ENCODE measurements around the gene GAD2.

Gene GAD2

GRCh38 chr10:26177341-26177740 is 39.2 kb upstream of the GAD2 start:
- Histone ChIP-seq H3K4me3 (ENCODE audit: low read depth, low read length) (no peak overlapping the region), H2BK120ac (ENCODE audit: insufficient read depth, low read length, poor library complexity) (no peak overlapping the region), H3K4ac (ENCODE audit: low read depth, low read length) (no peak overlapping the region), H2AK5ac (ENCODE audit: low read length) (no peak overlapping the region), H3K23ac (ENCODE audit: low read length) (no peak overlapping the region), H3K9me3 (ENCODE audit: insufficient read depth, low read depth, low read length) (no peaks in the 10 kb centered on the region), H2BK12ac (ENCODE audit: low read length) (no peak overlapping the region), H3K4me1 (ENCODE audit: control insufficient read depth in 1 of 2, insufficient read depth in 2 of 2, low read length in 2 of 2) (no peaks in the 10 kb centered on the region), H4K91ac (ENCODE audit: low read depth, low read length) (no peak overlapping the region), H2AFZ (ENCODE audit: insufficient read depth, low read length, poor library complexity) (no peak overlapping the region), H3K4me2 (ENCODE audit: low read length) (no peak overlapping the region), H3K27me3 (ENCODE audit: insufficient read depth, low read length) (no peaks in the 10 kb centered on the region), H3K18ac (ENCODE audit: low read length) (no peak overlapping the region), H3K9ac (ENCODE audit: low read length) (no peak overlapping the region), H4K8ac (ENCODE audit: low read depth, low read length) (no peak overlapping the region), H3K27ac (ENCODE audit: low read depth, low read length) (no peak overlapping the region), H2BK5ac (ENCODE audit: low read depth, low read length, poor library complexity) (no peak overlapping the region), H3K79me1 (ENCODE audit: low read length) (no peaks in the 10 kb centered on the region), H3K36me3 (ENCODE audit: control insufficient read depth in 1 of 2, insufficient read depth in 2 of 2, low read length in 2 of 2) (no peaks in the 10 kb centered on the region), H3K79me2 (ENCODE audit: control insufficient read depth, insufficient read depth, low read length, poor library complexity) (no peaks in the 10 kb centered on the region), H3K14ac (ENCODE audit: low read length) (no peak overlapping the region), H4K12ac (ENCODE audit: low read depth, low read length) (no peak overlapping the region)
- WGBS (ENCODE audit: extremely low coverage, insufficient coverage, insufficient read length) = no CpG with 5 or more reads among the region's 4 CpGs
- no peak for DNase-seq

GRCh38 chr10:26194275-26194674 is 22.3 kb upstream of the GAD2 start:
- no peak overlapping the region for H3K23ac ChIP-seq (ENCODE audit: low read length)
- no peak overlapping the region for H4K91ac ChIP-seq (ENCODE audit: low read depth, low read length)
- WGBS (ENCODE audit: extremely low coverage, insufficient coverage, insufficient read length) = no CpG with 5 or more reads among the region's 5 CpGs
- H4K12ac ChIP-seq (ENCODE audit: low read depth, low read length) = no peak overlapping the region
- H2BK120ac ChIP-seq (ENCODE audit: insufficient read depth, low read length, poor library complexity) = no peak overlapping the region
- H3K4me1 ChIP-seq (ENCODE audit: control insufficient read depth in 1 of 2, insufficient read depth in 2 of 2, low read length in 2 of 2) = peaks cover 0 to 2% of the 10 kb centered on the region in 2 experiments
- H3K4me2 ChIP-seq (ENCODE audit: low read length) = no peak overlapping the region
- no peak overlapping the region for H2AK5ac ChIP-seq (ENCODE audit: low read length)
- no peaks in the 10 kb centered on the region for H3K79me1 ChIP-seq (ENCODE audit: low read length)
- H3K18ac ChIP-seq (ENCODE audit: low read length) = no peak overlapping the region
- H2BK5ac ChIP-seq (ENCODE audit: low read depth, low read length, poor library complexity) = no peak overlapping the region
- H3K27me3 ChIP-seq (ENCODE audit: insufficient read depth, low read length) = no peaks in the 10 kb centered on the region
- H3K4ac ChIP-seq (ENCODE audit: low read depth, low read length) = no peak overlapping the region
- H2AFZ ChIP-seq (ENCODE audit: insufficient read depth, low read length, poor library complexity) = no peak overlapping the region
- no peak for DNase-seq
- no peaks in the 10 kb centered on the region for H3K36me3 ChIP-seq (ENCODE audit: control insufficient read depth in 1 of 2, insufficient read depth in 2 of 2, low read length in 2 of 2)
- no peak overlapping the region for H3K14ac ChIP-seq (ENCODE audit: low read length)
- H3K27ac ChIP-seq (ENCODE audit: low read depth, low read length) = no peak overlapping the region
- no peak overlapping the region for H4K8ac ChIP-seq (ENCODE audit: low read depth, low read length)
- H3K9ac ChIP-seq (ENCODE audit: low read length) = no peak overlapping the region
- H3K4me3 ChIP-seq (ENCODE audit: low read depth, low read length) = no peak overlapping the region
- no peaks in the 10 kb centered on the region for H3K9me3 ChIP-seq (ENCODE audit: insufficient read depth, low read depth, low read length)
- no peak overlapping the region for H2BK12ac ChIP-seq (ENCODE audit: low read length)
- H3K79me2 ChIP-seq (ENCODE audit: control insufficient read depth, insufficient read depth, low read length, poor library complexity) = no peaks in the 10 kb centered on the region

- Histone ChIP-seq H3K23ac (ENCODE audit: low read length) (no peak overlapping the region), H3K9ac (ENCODE audit: low read length) (no peak overlapping the region), H3K4me3 (ENCODE audit: low read depth, low read length) (no peak overlapping the region), H4K8ac (ENCODE audit: low read depth, low read length) (no peak overlapping the region), H3K4ac (ENCODE audit: low read depth, low read length) (no peak overlapping the region), H3K27ac (ENCODE audit: low read depth, low read length) (no peak overlapping the region), H3K4me2 (ENCODE audit: low read length) (no peak overlapping the region), H2AFZ (ENCODE audit: insufficient read depth, low read length, poor library complexity) (no peak overlapping the region), H3K14ac (ENCODE audit: low read length) (no peak overlapping the region), H3K27me3 (ENCODE audit: insufficient read depth, low read length) (no peaks in the 10 kb centered on the region), H2BK5ac (ENCODE audit: low read depth, low read length, poor library complexity) (no peak overlapping the region), H3K79me2 (ENCODE audit: control insufficient read depth, insufficient read depth, low read length, poor library complexity) (no peaks in the 10 kb centered on the region), H2AK5ac (ENCODE audit: low read length) (no peak overlapping the region), H3K79me1 (ENCODE audit: low read length) (no peaks in the 10 kb centered on the region), H3K18ac (ENCODE audit: low read length) (no peak overlapping the region), H4K12ac (ENCODE audit: low read depth, low read length) (no peak overlapping the region), H4K91ac (ENCODE audit: low read depth, low read length) (no peak overlapping the region), H3K36me3 (ENCODE audit: control insufficient read depth in 1 of 2, insufficient read depth in 2 of 2, low read length in 2 of 2) (no peaks in the 10 kb centered on the region), H3K4me1 (ENCODE audit: control insufficient read depth in 1 of 2, insufficient read depth in 2 of 2, low read length in 2 of 2) (peaks cover 0 to under 1% of the 10 kb centered on the region in 2 experiments), H3K9me3 (ENCODE audit: insufficient read depth, low read depth, low read length) (no peaks in the 10 kb centered on the region), H2BK120ac (ENCODE audit: insufficient read depth, low read length, poor library complexity) (no peak overlapping the region), H2BK12ac (ENCODE audit: low read length) (no peak overlapping the region)
- no peak for DNase-seq
- no CpG with 5 or more reads among the region's 2 CpGs for WGBS (ENCODE audit: extremely low coverage, insufficient coverage, insufficient read length)
Measured at GRCh38 chr10:26197248-26197647, 19.3 kb upstream of the GAD2 start.

- Histone ChIP-seq H3K9me3 (ENCODE audit: insufficient read depth, low read depth, low read length) (no peaks in the 10 kb centered on the region), H4K91ac (ENCODE audit: low read depth, low read length) (no peak overlapping the region), H3K79me1 (ENCODE audit: low read length) (no peaks in the 10 kb centered on the region), H3K9ac (ENCODE audit: low read length) (no peak overlapping the region), H4K8ac (ENCODE audit: low read depth, low read length) (no peak overlapping the region), H3K36me3 (ENCODE audit: control insufficient read depth in 1 of 2, insufficient read depth in 2 of 2, low read length in 2 of 2) (no peaks in the 10 kb centered on the region), H2BK5ac (ENCODE audit: low read depth, low read length, poor library complexity) (no peak overlapping the region), H4K12ac (ENCODE audit: low read depth, low read length) (no peak overlapping the region), H3K23ac (ENCODE audit: low read length) (no peak overlapping the region), H2BK12ac (ENCODE audit: low read length) (no peak overlapping the region), H2AK5ac (ENCODE audit: low read length) (no peak overlapping the region), H3K27me3 (ENCODE audit: insufficient read depth, low read length) (no peaks in the 10 kb centered on the region), H3K79me2 (ENCODE audit: control insufficient read depth, insufficient read depth, low read length, poor library complexity) (no peaks in the 10 kb centered on the region), H2AFZ (ENCODE audit: insufficient read depth, low read length, poor library complexity) (no peak overlapping the region), H3K14ac (ENCODE audit: low read length) (no peak overlapping the region), H3K4ac (ENCODE audit: low read depth, low read length) (no peak overlapping the region), H3K27ac (ENCODE audit: low read depth, low read length) (no peak overlapping the region), H3K4me1 (ENCODE audit: control insufficient read depth in 1 of 2, insufficient read depth in 2 of 2, low read length in 2 of 2) (no peaks in the 10 kb centered on the region), H2BK120ac (ENCODE audit: insufficient read depth, low read length, poor library complexity) (no peak overlapping the region), H3K4me2 (ENCODE audit: low read length) (no peak overlapping the region), H3K18ac (ENCODE audit: low read length) (no peak overlapping the region), H3K4me3 (ENCODE audit: low read depth, low read length) (no peak overlapping the region)
- no peak for DNase-seq
- WGBS (ENCODE audit: extremely low coverage, insufficient coverage, insufficient read length) = no CpG with 5 or more reads among the region's 9 CpGs
Measured at GRCh38 chr10:26198119-26198518, 18.5 kb upstream of the GAD2 start.
